Epithelial cell of proximal tubule (primary cell): ENCODE data around the gene MTF1. TPM values are rescaled to one million over a fixed set of nuclear protein-coding genes. Genes with fewer than 3 reads are reported as not detected.

ENCODE experiments used
- DNase-seq: peaks from one replicate; pipeline ENCODE4 v3.0.0-alpha.2; 2011; ENCODE audit warnings: low read depth
- H3K4me3 ChIP-seq: 2 replicates; pipeline ENCODE4 v1.5.1; 2011; ENCODE audit warnings: low read depth, mild to moderate bottlenecking, low read length
- total RNA-seq: library from RNA; depleted of rRNA; stranded (reverse); fragments of >200 nt; gene quantifications from 2 replicates; pipeline ENCODE4 v1.2.3, GENCODE V29; 2015
- TF ChIP-seq, protein P1 (sequence below): conservative IDR thresholded peaks from 2 replicates; pipeline ENCODE4 v1.5.1; 2012; ENCODE audit warnings: low read depth, mild to moderate bottlenecking, low read length

Gene MTF1
- total RNA-seq, 1 donor from 2014 or later: 0.86 TPM

DNA sequence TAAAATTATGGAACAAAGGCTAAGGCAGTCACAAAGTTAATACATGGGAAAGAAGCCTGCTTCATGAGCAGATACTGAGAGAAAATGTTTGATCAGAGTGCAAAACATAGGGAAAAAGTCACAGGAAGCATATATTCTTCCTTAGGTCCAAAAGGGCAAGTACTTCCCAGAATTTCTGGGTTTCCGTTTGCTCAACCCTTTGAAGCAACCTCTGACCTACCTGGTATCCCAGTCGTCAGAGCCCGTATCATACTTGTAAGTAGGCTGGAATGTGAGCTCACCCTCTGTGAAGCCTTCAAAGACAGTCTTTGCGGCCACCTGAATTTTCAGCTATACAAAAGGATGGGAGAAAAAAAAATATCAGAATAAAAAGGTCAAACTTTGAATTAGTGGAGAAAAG, 20.5 kb upstream of the MTF1 start:
- no peak overlapping the region for H3K4me3 ChIP-seq
- DNase-seq: no peak
- TF ChIP-seq, protein P1, sequence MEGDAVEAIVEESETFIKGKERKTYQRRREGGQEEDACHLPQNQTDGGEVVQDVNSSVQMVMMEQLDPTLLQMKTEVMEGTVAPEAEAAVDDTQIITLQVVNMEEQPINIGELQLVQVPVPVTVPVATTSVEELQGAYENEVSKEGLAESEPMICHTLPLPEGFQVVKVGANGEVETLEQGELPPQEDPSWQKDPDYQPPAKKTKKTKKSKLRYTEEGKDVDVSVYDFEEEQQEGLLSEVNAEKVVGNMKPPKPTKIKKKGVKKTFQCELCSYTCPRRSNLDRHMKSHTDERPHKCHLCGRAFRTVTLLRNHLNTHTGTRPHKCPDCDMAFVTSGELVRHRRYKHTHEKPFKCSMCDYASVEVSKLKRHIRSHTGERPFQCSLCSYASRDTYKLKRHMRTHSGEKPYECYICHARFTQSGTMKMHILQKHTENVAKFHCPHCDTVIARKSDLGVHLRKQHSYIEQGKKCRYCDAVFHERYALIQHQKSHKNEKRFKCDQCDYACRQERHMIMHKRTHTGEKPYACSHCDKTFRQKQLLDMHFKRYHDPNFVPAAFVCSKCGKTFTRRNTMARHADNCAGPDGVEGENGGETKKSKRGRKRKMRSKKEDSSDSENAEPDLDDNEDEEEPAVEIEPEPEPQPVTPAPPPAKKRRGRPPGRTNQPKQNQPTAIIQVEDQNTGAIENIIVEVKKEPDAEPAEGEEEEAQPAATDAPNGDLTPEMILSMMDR: no peak

DNA sequence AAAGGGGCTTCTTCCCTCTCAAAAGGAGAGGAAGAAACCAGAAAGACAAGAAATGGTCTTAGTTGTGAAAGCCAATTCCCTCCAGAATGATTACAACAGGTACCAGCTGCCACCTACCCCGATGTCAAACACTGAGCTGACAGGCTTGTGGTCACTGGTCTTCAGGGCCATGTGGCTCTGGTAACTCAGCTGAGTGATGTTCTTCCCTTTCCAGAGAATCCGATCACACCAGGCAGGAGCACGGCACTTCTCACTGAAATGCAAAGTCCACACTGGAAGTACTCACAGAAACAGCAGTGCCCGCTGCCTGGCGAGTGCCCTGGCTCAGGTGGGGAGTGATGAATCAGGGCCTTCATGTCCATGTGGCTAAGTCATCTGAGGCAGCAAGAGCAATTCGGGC, 18.7 kb upstream of the MTF1 start:
- DNase-seq: no peak
- TF ChIP-seq, protein P1: no peak
- no peak overlapping the region for H3K4me3 ChIP-seq

DNA sequence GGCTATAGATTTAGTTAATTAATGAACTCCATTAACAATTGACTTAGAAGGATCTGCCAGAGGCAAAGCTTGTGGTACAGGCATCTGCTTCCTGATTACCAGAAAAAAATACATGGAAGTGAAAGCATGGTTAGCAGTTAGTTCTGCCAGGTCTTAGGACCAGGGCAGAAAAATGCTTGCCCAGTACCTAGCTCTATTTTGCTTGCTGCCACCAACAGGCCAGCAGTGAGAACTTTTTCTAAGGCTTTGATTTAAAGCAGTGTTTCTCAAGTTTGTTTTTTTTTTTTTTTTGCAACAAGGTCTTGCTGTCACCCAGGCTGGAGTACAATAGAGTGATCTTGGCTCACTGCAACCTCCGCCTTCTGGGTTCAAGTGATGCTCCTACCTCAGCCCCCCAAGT, 16.4 kb upstream of the MTF1 start:
- no peak overlapping the region for H3K4me3 ChIP-seq
- no peak for DNase-seq
- TF ChIP-seq, protein P1: peak; percentile 36

DNA sequence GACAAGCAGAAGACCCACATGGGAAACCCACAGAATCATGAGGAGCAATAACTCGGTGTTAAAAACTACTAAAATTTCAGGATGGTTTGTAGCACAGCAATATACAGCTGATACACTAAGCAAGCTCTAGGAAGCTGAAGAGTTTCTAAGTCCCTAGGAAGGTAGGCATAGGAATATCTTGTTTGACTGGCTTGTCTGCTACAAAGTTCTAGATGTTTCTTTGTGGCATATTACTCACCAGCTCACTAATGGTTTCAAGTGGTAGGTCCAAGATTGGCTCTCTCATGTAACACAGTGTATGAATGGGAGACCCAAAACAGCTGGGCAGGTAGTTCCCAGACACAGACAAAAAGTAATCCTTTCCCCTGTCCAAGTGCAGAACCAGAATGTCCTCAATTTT, 13.3 kb upstream of the MTF1 start:
- DNase-seq: no peak
- TF ChIP-seq, protein P1: no peak
- H3K4me3 ChIP-seq: no peak overlapping the region

DNA sequence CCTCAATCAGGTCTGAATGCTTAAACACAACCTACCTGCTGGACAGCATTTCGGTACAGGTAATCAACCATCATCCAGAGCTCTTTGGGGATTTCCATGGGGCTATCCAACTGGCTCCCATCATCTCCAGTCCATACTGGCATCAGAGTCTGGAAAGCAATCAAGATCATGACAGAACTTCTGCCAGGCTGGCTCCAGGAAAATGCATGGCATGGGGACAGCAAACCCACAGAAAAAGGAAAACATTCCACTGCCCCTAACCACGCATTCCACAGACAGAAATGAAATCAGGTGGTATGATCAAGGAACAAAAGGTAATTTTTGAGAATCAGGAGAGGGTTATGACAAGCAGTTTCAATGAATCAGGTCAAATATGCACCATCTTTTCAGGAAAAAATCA, 9.1 kb upstream of the MTF1 start:
- TF ChIP-seq, protein P1: no peak

DNA sequence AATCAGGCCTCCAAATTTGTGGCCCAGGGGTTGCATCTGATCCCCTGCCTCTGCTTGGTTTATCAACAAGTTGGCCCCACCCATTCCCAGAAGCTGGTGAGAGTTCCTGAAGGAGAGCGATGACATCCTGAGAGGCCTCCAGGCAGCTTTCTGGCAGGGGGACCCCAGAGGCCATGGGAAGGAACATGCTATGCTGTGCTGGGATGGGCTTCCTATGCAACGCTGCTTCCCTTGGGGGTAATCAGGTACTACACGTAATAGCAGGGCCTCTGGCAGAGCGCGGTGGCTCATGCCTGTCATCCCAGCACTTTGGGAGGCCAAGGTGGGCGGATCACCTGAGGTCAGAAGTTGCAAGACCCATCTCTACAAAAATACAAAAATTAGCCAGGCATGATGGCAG, 8.4 kb upstream of the MTF1 start:
- TF ChIP-seq, protein P1: no peak
- no peak for DNase-seq
- no peak overlapping the region for H3K4me3 ChIP-seq

More for the DNA sequence above, 9.1 kb upstream of the MTF1 start:
- no peak for DNase-seq
- H3K4me3 ChIP-seq: no peak overlapping the region

DNA sequence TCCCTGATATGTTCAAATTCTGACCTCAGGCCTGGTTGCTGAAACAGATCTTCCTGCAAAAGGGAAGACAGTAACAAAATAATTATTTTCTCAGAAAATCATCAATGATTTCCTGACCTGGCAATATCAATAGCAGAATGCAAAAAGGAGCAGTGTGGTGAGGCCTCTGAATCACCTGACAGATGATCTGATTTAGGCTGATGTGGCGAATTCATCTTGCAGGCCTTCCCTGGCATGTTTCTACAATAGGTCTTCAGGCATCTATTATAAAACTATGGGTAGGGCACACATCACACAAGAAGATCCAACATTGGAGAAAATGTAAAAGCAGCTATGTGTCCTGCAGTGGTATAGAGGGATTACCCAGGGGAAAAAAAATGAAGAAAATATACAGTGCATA, 7.1 kb upstream of the MTF1 start:
- no peak overlapping the region for H3K4me3 ChIP-seq
- TF ChIP-seq, protein P1: no peak
- no peak for DNase-seq
